HepG2 (cell line): ENCODE results near the gene ANKRD12. TPM values are rescaled to one million over a fixed set of nuclear protein-coding genes. Genes with fewer than 3 reads are reported as not detected.

ENCODE experiments used
- ATAC-seq: fragments of 200-7000 bp; cut with Tn5 transposase; 3 replicates; pipeline ENCODE4 v1.9.1; 2020; ENCODE audit warnings: mild to moderate bottlenecking, moderate library complexity
- BruUV-seq: library from RNA; stranded (reverse); fragments of 400-500 nt; replicated peaks from 2 replicates; lab custom pipeline; 2021; lab: Mats Ljungman, UMichigan
- CTCF ChIA-PET: fragments of 300-600 bp; formaldehyde crosslinking; extraction: SDS; loops from one replicate; lab custom pipeline; 2021; ENCODE audit warnings: low total read pairs, inconsistent platforms, low intra/inter-chr PET ratio; lab: Yijun Ruan, JAX
- POLR2A ChIA-PET: fragments of 350-600 bp; sonication (Branson Sonifier 250); formaldehyde crosslinking; loops from one replicate; lab custom pipeline; 2020; ENCODE audit warnings: antibody characterized with exemption, inconsistent platforms; lab: Yijun Ruan, JAX
- DNase-seq: peaks from one replicate; pipeline ENCODE4 v3.0.0-alpha.2; 2015; ENCODE audit warnings: low spot score
- FAIRE-seq: peaks from 3 replicates; lab custom pipeline; 2011; peaks lifted over from hg19 to GRCh38; lab: Jason Lieb, UNC
- H2AFZ ChIP-seq: one replicate; pipeline ENCODE4 v1.6.1; 2011; ENCODE audit warnings: low read length, inconsistent platforms
- H3K27ac ChIP-seq: fragments of 300-600 bp; 3 replicates; pipeline ENCODE4 v1.8.0; 2011; ENCODE audit warnings: mixed run types, mild to moderate bottlenecking, mixed read lengths, low read length, inconsistent platforms; ENCODE audit not compliant: insufficient read depth; ENCODE audit errors: extremely low read length
- H3K27me3 ChIP-seq, 2 experiments: fragments of 200-600 bp in 1 of 2; 2 replicates in 1 of 2; 3 replicates in 1 of 2; pipeline versions ENCODE4 v1.6.0 to v1.8.0; 2011; ENCODE audit warnings: low read length in 2 of 2, mild to moderate bottlenecking in 2 of 2, moderate library complexity in 2 of 2, inconsistent platforms in 1 of 2; ENCODE audit not compliant: insufficient read depth in 2 of 2, control insufficient read depth in 1 of 2
- H3K36me3 ChIP-seq, 2 experiments: fragments of 200-600 bp in 1 of 2; replicated peaks in 1 of 2; 2 replicates in 1 of 2; 3 replicates in 1 of 2; pipeline versions ENCODE4 v1.5.1 to v1.8.0; 2011; ENCODE audit warnings: low read length in 2 of 2, inconsistent platforms in 1 of 2; ENCODE audit not compliant: insufficient read depth in 2 of 2, control insufficient read depth in 1 of 2
- H3K4me1 ChIP-seq: 2 replicates; pipeline ENCODE4 v1.5.1; 2012; ENCODE audit warnings: low read length, inconsistent platforms; ENCODE audit not compliant: insufficient read depth
- H3K4me2 ChIP-seq: 2 replicates; pipeline ENCODE4 v1.6.0; 2011; ENCODE audit warnings: low read depth, low read length, inconsistent platforms
- H3K4me3 ChIP-seq, 3 experiments: fragments of 200-600 bp in 1 of 3; sonication (generic), shearing (Covaris generic) in 1 of 3; replicated peaks in 1 of 3; 2 replicates each; pipeline ENCODE4 v1.5.1; 2011 to 2016; ENCODE audit warnings: low read length in 3 of 3, inconsistent platforms in 2 of 3, low read depth in 2 of 3, mild to moderate bottlenecking in 2 of 3, control low read depth in 1 of 3, mixed read lengths in 1 of 3; ENCODE audit not compliant: insufficient read depth in 1 of 3
- H3K79me2 ChIP-seq: one replicate; pipeline ENCODE4 v1.6.1; 2011; ENCODE audit warnings: low read length, inconsistent platforms; ENCODE audit not compliant: insufficient read depth
- H3K9ac ChIP-seq: 2 replicates; pipeline ENCODE4 v1.6.0; 2011; ENCODE audit warnings: mild to moderate bottlenecking, low read depth, low read length, inconsistent platforms; ENCODE audit not compliant: insufficient read depth
- H3K9me3 ChIP-seq: 2 replicates; pipeline ENCODE4 v1.5.1; 2012; ENCODE audit warnings: mild to moderate bottlenecking, low read length
- H4K20me1 ChIP-seq: 2 replicates; pipeline ENCODE4 v1.6.0; 2011; ENCODE audit warnings: inconsistent platforms, mild to moderate bottlenecking, low read length, moderate library complexity; ENCODE audit not compliant: insufficient read depth
- AGO2 ChIP-seq: fragments of 200-400 bp; formaldehyde crosslinking; optimal IDR thresholded peaks from 2 replicates; pipeline ENCODE3; 2017; ENCODE audit warnings: mild to moderate bottlenecking, low read depth, low read length, moderate library complexity
- AHR ChIP-seq: IDR thresholded peaks from 2 replicates; pipeline ENCODE4 v1.6.1; 2018; ENCODE audit warnings: missing genetic modification reagents, missing compliant biosample characterization
- HOXA7 ChIP-seq: sonication (generic); formaldehyde crosslinking; IDR thresholded peaks from 2 replicates; pipeline ENCODE4 v1.8.1; 2022; ENCODE audit warnings: mild to moderate bottlenecking, missing genetic modification reagents, moderate library complexity
- KDM6A ChIP-seq: IDR thresholded peaks from 2 replicates; pipeline ENCODE4 v1.6.1; 2016; ENCODE audit warnings: low read depth
- NR1H2 ChIP-seq: sonication (generic); formaldehyde crosslinking; IDR thresholded peaks from 2 replicates; pipeline ENCODE4 v1.8.1; 2022; ENCODE audit warnings: low read depth, missing genetic modification reagents, borderline replicate concordance
- PHF20 ChIP-seq: sonication (generic); formaldehyde crosslinking; IDR thresholded peaks from 2 replicates; pipeline ENCODE4 v1.5.0; 2020; ENCODE audit warnings: mild to moderate bottlenecking, missing genetic modification reagents
- RBAK ChIP-seq: sonication (generic); formaldehyde crosslinking; IDR thresholded peaks from 2 replicates; pipeline ENCODE4 v1.5.1; 2020; ENCODE audit warnings: mild to moderate bottlenecking, missing genetic modification reagents
- RBM22 ChIP-seq: fragments of 200-400 bp; formaldehyde crosslinking; optimal IDR thresholded peaks from 2 replicates; pipeline ENCODE3; 2017; ENCODE audit warnings: mild to moderate bottlenecking, low read length, moderate library complexity
- RXRB ChIP-seq: IDR thresholded peaks from 2 replicates; pipeline ENCODE4 v1.6.1; 2016; ENCODE audit warnings: borderline replicate concordance, missing genetic modification reagents, missing compliant biosample characterization
- TRIM24 ChIP-seq: sonication (generic); formaldehyde crosslinking; IDR thresholded peaks from 2 replicates; pipeline ENCODE4 v1.8.0; 2022; ENCODE audit warnings: mild to moderate bottlenecking, missing genetic modification reagents
- ZNF142 ChIP-seq: sonication (generic); formaldehyde crosslinking; IDR thresholded peaks from 2 replicates; pipeline ENCODE4 v1.4.0; 2020; ENCODE audit warnings: missing genetic modification reagents
- ZNF367 ChIP-seq: sonication (generic); formaldehyde crosslinking; IDR thresholded peaks from 2 replicates; pipeline ENCODE4 v1.4.0; 2020; ENCODE audit warnings: missing genetic modification reagents, borderline replicate concordance
- ZNF570 ChIP-seq: sonication (generic); formaldehyde crosslinking; IDR thresholded peaks from 2 replicates; pipeline ENCODE4 v1.4.0; 2020; ENCODE audit warnings: mild to moderate bottlenecking, missing genetic modification reagents, borderline replicate concordance
- whole genome bisulfite sequencing: methylation state at CpG from one replicate; pipeline ENCODE4 v1.1.6; 2017; ENCODE audit warnings: low lambda C conversion rate; 5-methylcytosine and 5-hydroxymethylcytosine counted together
- in situ Hi-C: cut with HindIII; loops from 2 replicates; pipeline ENCODE4 v1.10.0; 2017; ENCODE audit warnings: low pct_unique_long_range_greater_than_20kb; ENCODE audit not compliant: extremely low pct_ligation_motif_present
- intact Hi-C: fragments of 100-400 bp; cut with micrococcal nuclease; formaldehyde crosslinking; loops from one replicate; pipeline ENCODE4 v1.10.0; 2022; ENCODE audit not compliant: unreplicated experiment
- polyA plus RNA-seq, 8 experiments: library from polyadenylated mRNA; depleted of rRNA in 3 of 8; stranded (reverse) in 7 of 8; unstranded in 1 of 8; fragments of >200 nt; fragmentation: Illumina TruSeq in 4 of 8; extraction: Trizol in 4 of 8; gene quantifications; 2 replicates each; pipeline versions ENCODE4 v1.2.1 to v1.2.3, GENCODE V29; 2011 to 2016; ENCODE audit warnings: low read depth in 4 of 8, missing spikeins in 1 of 8, mixed read lengths in 1 of 8; ENCODE audit not compliant: insufficient read depth in 1 of 8
- total RNA-seq, 5 experiments: library from RNA; depleted of rRNA; stranded (reverse); fragments of >200 nt; fragmentation: Illumina TruSeq; extraction: Trizol; gene quantifications; 2 replicates each; pipeline ENCODE4 v1.2.3, GENCODE V29; 2016; ENCODE audit warnings: low read depth in 1 of 5

ANKRD12 gene
- total and polyA plus RNA-seq, 2 of the 13 experiments (the other 11 are each of a cell fraction or from before 2014, with no cell fraction given) = 6.0 to 23.2 TPM

GRCh38 chr18:9178557-9178956, 42.0 kb downstream of the ANKRD12 start:
- FAIRE-seq = no peak
- CTCF ChIA-PET = no interaction called here

GRCh38 chr18:9181275-9181674, 44.7 kb downstream of the ANKRD12 start:
- Histone ChIP-seq H3K4me3 (no peak overlapping the region), H3K27me3 (no peaks in the 10 kb centered on the region), H3K27ac (no peak overlapping the region), H2AFZ (no peak overlapping the region), H3K79me2 (peaks cover 47% of the 10 kb centered on the region), H3K4me2 (no peak overlapping the region), H3K4me1 (peaks cover 6% of the 10 kb centered on the region; the same call in 1 of the 2 replicates), H4K20me1 (peaks cover 12% of the 10 kb centered on the region; the same call in 1 of the 2 replicates), H3K36me3 (peaks cover under 1 to 30% of the 10 kb centered on the region in 2 experiments), H3K9me3 (no peaks in the 10 kb centered on the region), H3K9ac (no peak overlapping the region)
- CTCF ChIA-PET = no interaction called here
- in situ Hi-C loops (no loop called here), intact Hi-C loops (loop anchor here (5.0 kb wide), 1 partner anchor 36 kb away; no protein-coding TSS in a partner anchor)
- no TSS peak for BruUV-seq
- POLR2A ChIA-PET = no interaction called here
- WGBS = 97% methylated on average over 3 of the region's 3 CpGs
- ATAC-seq (no peak), FAIRE-seq (no peak), DNase-seq (no peak)
- TF ChIP-seq ZNF570 (CRISPR knock-in tag) (no peak), AHR (CRISPR knock-in tag) (no peak), NR1H2 (CRISPR knock-in tag) (no peak), TRIM24 (no peak), AGO2 (no peak), ZNF367 (CRISPR knock-in tag) (no peak), ZNF142 (CRISPR knock-in tag) (no peak), RXRB (no peak), PHF20 (CRISPR knock-in tag) (no peak)

More at GRCh38 chr18:9178557-9178956, 42.0 kb downstream of the ANKRD12 start:
- POLR2A ChIA-PET = no interaction called here
- Histone ChIP-seq H3K9ac (no peak overlapping the region), H3K27me3 (no peaks in the 10 kb centered on the region), H3K27ac (no peak overlapping the region), H3K9me3 (no peaks in the 10 kb centered on the region), H3K4me3 (no peak overlapping the region), H3K4me2 (no peak overlapping the region), H3K36me3 (peaks cover 0 to 24% of the 10 kb centered on the region in 2 experiments; a peak in 3 of 5 replicates), H3K4me1 (no peaks in the 10 kb centered on the region), H4K20me1 (peaks cover 12% of the 10 kb centered on the region), H3K79me2 (peaks cover 66% of the 10 kb centered on the region), H2AFZ (no peak overlapping the region)
- BruUV-seq = no TSS peak
- ATAC-seq = no peak
- no peak for TF ChIP-seq RBM22
- no peak for TF ChIP-seq HOXA7 (CRISPR knock-in tag)
- no peak for TF ChIP-seq KDM6A (CRISPR knock-in tag)
- TF ChIP-seq RBAK (CRISPR knock-in tag) = no peak
- DNase-seq = no peak
- WGBS = 94% methylated on average over 1 of the region's 1 CpG
- in situ Hi-C loops = no loop called here
- intact Hi-C loops = no loop called here
